ENCODE measurements around the gene ANTXR2. TPM values are rescaled to one million over a fixed set of nuclear protein-coding genes. Genes with fewer than 3 reads are reported as not detected.

The ANTXR2 gene
- total RNA-seq, 1 donor from 2014 or later: 46.9 TPM

DNA sequence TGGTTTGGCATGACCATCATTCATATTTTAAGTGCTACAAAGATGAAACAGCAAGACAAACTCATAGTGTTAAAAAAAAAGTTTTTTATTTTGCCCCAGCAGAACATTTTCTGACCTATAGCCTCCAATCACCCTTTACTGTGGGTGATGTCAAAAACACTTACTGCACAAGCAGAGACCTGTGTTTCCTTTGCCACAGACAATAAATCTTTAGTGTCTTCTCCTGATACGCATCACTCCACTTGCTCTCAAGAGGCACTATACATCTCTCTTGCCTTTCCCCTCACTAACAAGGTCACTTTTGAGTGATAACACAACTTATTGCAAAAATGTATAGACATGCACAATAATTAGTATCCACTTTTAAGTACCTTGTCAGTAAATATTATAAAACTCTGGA lies 125.6 kb downstream of the ANTXR2 start:
- H3K4me3 Mint-ChIP-seq (ENCODE audit: low read depth): no peak overlapping the region
- no peak for DNase-seq (ENCODE audit: low spot score, unreplicated experiment)

DNA sequence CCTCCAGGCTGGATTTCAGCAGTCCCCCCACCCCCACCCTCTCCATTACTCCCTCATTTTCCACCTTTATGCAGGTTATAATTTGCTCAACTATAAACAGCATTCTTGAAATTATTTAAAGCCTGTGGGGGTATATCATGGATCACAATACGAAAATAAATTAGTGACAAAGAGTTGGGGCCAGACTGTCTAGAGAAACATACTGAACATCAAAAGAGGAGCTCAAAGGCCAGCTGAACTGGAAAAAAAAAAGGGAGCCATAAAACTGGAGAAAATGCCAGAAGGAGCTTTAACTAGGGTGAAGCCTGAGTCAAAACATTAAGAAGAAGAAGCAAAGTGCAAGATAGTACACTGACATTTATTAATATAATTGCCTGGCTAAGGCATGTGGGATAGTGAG lies 137.8 kb downstream of the ANTXR2 start:
- TF ChIP-seq, protein P1, sequence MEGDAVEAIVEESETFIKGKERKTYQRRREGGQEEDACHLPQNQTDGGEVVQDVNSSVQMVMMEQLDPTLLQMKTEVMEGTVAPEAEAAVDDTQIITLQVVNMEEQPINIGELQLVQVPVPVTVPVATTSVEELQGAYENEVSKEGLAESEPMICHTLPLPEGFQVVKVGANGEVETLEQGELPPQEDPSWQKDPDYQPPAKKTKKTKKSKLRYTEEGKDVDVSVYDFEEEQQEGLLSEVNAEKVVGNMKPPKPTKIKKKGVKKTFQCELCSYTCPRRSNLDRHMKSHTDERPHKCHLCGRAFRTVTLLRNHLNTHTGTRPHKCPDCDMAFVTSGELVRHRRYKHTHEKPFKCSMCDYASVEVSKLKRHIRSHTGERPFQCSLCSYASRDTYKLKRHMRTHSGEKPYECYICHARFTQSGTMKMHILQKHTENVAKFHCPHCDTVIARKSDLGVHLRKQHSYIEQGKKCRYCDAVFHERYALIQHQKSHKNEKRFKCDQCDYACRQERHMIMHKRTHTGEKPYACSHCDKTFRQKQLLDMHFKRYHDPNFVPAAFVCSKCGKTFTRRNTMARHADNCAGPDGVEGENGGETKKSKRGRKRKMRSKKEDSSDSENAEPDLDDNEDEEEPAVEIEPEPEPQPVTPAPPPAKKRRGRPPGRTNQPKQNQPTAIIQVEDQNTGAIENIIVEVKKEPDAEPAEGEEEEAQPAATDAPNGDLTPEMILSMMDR (IDR thresholded peaks at IDR 0.05; ENCODE audit: unreplicated experiment): no peak
- H3K4me3 Mint-ChIP-seq (ENCODE audit: low read depth): no peak overlapping the region
- no peaks in the 10 kb centered on the region for H3K36me3 Mint-ChIP-seq (ENCODE audit: insufficient read depth)
- no peaks in the 10 kb centered on the region for H3K27me3 Mint-ChIP-seq
- no peaks in the 10 kb centered on the region for H3K9me3 Mint-ChIP-seq (ENCODE audit: low read depth)
- no peak for DNase-seq (ENCODE audit: low spot score, unreplicated experiment)
- no peaks in the 10 kb centered on the region for H3K4me1 Mint-ChIP-seq (ENCODE audit: low read depth)
- H3K27ac Mint-ChIP-seq: no peak overlapping the region

More for the DNA sequence above, 125.6 kb downstream of the ANTXR2 start:
- no peaks in the 10 kb centered on the region for H3K9me3 Mint-ChIP-seq (ENCODE audit: low read depth)
- H3K27ac Mint-ChIP-seq: no peak overlapping the region
- H3K4me1 Mint-ChIP-seq (ENCODE audit: low read depth): no peaks in the 10 kb centered on the region
- TF ChIP-seq, protein P1 (IDR thresholded peaks at IDR 0.05; ENCODE audit: unreplicated experiment): no peak
- no peaks in the 10 kb centered on the region for H3K27me3 Mint-ChIP-seq
- H3K36me3 Mint-ChIP-seq (ENCODE audit: insufficient read depth): no peaks in the 10 kb centered on the region

DNA sequence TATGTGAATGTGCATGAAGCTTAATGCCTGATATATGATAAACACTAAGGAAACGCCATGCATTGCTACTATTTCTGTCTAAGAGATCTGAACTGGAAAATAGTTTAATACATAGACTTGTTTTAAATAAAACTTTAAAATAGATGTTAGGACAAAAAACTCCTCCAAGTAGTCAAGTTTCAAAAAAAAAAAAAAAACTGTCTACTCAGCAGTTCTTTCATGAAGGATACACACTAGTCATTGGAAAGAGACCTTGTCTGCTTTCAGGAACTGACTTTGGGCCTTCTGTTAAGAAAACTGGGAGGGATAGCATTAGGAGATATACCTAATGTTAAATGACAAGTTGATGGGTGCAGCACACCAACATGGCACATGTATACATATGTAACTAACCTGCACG lies 138.4 kb downstream of the ANTXR2 start:
- TF ChIP-seq, protein P1 (IDR thresholded peaks at IDR 0.05; ENCODE audit: unreplicated experiment): no peak
- no peaks in the 10 kb centered on the region for H3K9me3 Mint-ChIP-seq (ENCODE audit: low read depth)
- no peaks in the 10 kb centered on the region for H3K27me3 Mint-ChIP-seq
- DNase-seq (ENCODE audit: low spot score, unreplicated experiment): no peak
- no peak overlapping the region for H3K27ac Mint-ChIP-seq
- no peak overlapping the region for H3K4me3 Mint-ChIP-seq (ENCODE audit: low read depth)
- H3K4me1 Mint-ChIP-seq (ENCODE audit: low read depth): no peaks in the 10 kb centered on the region
- H3K36me3 Mint-ChIP-seq (ENCODE audit: insufficient read depth): no peaks in the 10 kb centered on the region

DNA sequence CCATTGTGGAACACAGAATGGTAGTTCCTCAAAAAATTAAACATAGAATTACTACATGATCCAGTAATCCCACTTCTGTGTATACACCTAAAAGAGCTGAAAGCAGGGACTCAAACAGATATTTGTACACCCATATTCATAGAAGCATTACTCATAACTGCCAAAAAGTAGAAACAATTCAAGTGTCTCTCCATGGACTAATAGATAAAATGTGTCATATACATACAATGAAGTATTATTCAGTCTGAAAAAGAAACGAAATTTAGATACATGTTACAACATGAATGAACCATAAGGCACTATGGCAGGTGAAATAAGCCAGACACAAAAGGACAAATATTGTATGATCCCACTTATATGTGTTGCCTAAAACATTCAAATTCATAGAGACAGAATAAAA lies 145.1 kb downstream of the ANTXR2 start:
- no peak overlapping the region for H3K27ac Mint-ChIP-seq
- H3K4me1 Mint-ChIP-seq (ENCODE audit: low read depth): no peaks in the 10 kb centered on the region
- H3K36me3 Mint-ChIP-seq (ENCODE audit: insufficient read depth): no peaks in the 10 kb centered on the region
- no peak for DNase-seq (ENCODE audit: low spot score, unreplicated experiment)
- TF ChIP-seq, protein P1 (IDR thresholded peaks at IDR 0.05; ENCODE audit: unreplicated experiment): no peak
- H3K27me3 Mint-ChIP-seq: no peaks in the 10 kb centered on the region
- no peaks in the 10 kb centered on the region for H3K9me3 Mint-ChIP-seq (ENCODE audit: low read depth)
- no peak overlapping the region for H3K4me3 Mint-ChIP-seq (ENCODE audit: low read depth)

DNA sequence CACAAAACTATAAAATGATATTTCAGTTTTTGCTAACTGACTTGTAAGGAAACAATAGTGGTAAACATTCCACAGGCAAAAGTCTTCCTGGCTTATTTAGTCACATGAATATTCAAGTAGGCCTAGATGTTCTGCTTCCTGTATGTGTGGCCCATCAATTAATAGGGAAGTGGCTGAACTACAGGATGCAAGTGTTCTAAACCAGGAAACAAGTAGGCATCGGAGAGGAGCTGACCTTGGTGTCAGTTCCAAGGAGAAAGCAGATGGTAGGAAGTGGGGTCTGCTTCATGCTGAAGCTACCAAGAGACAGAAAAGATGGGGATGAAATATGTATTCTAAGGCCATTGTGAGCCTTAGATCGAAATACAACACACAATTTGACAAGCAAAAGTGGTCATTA lies 149.7 kb downstream of the ANTXR2 start:
- TF ChIP-seq, protein P1 (IDR thresholded peaks at IDR 0.05; ENCODE audit: unreplicated experiment): no peak
- Mint-ChIP-seq H3K9me3 (ENCODE audit: low read depth) (peaks cover 2% of the 10 kb centered on the region), H3K4me1 (ENCODE audit: low read depth) (peaks cover 4% of the 10 kb centered on the region), H3K4me3 (ENCODE audit: low read depth) (no peak overlapping the region), H3K27me3 (no peaks in the 10 kb centered on the region), H3K27ac (no peak overlapping the region), H3K36me3 (ENCODE audit: insufficient read depth) (peaks cover 2% of the 10 kb centered on the region)
- no peak for DNase-seq (ENCODE audit: low spot score, unreplicated experiment)

Measured in progenitor cell of endocrine pancreas (in vitro differentiated cells).